ENCODE measurements around the gene ZCCHC8.

The ZCCHC8 gene

DNA sequence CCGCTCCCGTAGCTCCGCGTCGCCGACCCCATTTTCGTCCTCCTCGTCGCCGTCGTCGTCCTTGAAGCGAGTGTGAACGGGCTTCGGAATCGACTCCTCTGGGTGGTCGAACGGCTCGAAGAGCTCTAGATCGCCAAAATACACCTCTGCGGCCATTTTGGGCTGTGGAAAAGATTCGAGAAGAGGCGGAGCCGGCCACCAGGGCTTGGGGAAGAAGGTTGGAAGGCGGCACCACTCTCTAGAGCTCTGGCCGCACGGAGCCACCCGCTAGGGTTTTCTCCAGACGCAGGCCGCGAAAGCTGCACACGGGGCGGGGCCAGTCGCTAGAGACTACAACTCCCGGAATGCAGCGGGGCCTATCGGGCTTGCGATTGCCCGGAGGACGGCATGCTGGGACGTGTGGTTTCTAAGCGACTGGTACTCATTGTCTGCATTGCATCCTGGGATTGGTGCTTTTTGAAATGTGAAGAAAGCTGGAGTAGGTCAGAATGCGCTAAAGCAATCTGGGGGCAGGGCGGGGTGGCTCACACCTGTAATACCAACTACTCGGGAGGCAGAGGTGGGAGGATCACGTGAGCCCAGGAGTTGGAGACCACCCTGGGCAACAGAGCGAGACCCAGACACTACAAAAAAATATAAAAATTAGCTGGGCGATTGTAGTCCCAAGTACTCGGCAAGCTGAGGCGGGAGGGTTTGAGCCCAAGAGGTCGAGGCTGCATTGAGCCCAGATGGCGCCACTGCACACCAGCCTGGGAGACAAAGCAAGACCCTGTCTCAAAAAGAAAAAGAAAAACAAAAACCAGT, at the start of gene ZCCHC8:
Gene ZCCHC8, minus strand, starts transcription at position 248 of the 804 bp plus-strand sequence. Its CDS starts 92 bp downstream, at position 156.
- peak within 1 kb of the TSS; percentile 96 to 97 for H3K4me3 Mint-ChIP-seq
- H3K27me3 Mint-ChIP-seq = no peaks in the 10 kb centered on the region
- ATAC-seq (replicated peaks) (peak; percentile 92 to 94), DNase-seq (peak; percentile 96)
- no peaks in the 10 kb centered on the region for H3K9me3 Mint-ChIP-seq
- H3K36me3 Mint-ChIP-seq = peaks cover 11 to 21% of the 10 kb centered on the region in 2 donors
- H3K4me1 Mint-ChIP-seq = peaks cover 19 to 44% of the 10 kb centered on the region in 2 donors
- peak within 1 kb of the TSS; percentile 94 for H3K27ac Mint-ChIP-seq

DNA sequence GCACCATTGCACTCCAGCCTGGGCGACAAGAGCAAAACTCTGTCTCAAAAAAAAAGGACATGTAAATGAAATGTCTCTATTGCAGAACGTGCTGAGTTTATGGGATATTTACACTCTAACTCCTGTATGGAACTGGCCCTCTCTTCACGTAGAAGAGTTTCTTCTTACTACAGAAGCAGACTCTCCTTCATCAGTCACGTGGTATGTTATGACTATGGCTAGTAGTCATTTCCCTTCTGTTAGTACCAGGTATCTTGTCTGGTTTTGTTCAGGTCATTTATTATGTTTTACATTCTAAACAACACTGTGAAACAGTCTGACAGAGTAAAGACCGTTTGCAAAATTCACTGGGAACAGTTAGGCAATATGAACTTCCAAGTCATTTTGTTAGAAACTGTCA, 46.6 kb upstream of the ZCCHC8 start:
- no peaks in the 10 kb centered on the region for H3K9me3 Mint-ChIP-seq
- no peak overlapping the region for H3K4me3 Mint-ChIP-seq
- H3K27ac Mint-ChIP-seq = no peak overlapping the region
- H3K36me3 Mint-ChIP-seq = peaks cover 31 to 51% of the 10 kb centered on the region in 2 donors
- peak in 1 of 2 donors; percentile 48 for ATAC-seq (replicated peaks)
- no peak for DNase-seq
- no peaks in the 10 kb centered on the region for H3K27me3 Mint-ChIP-seq
- peaks cover 11 to 22% of the 10 kb centered on the region in 2 donors for H3K4me1 Mint-ChIP-seq

DNA sequence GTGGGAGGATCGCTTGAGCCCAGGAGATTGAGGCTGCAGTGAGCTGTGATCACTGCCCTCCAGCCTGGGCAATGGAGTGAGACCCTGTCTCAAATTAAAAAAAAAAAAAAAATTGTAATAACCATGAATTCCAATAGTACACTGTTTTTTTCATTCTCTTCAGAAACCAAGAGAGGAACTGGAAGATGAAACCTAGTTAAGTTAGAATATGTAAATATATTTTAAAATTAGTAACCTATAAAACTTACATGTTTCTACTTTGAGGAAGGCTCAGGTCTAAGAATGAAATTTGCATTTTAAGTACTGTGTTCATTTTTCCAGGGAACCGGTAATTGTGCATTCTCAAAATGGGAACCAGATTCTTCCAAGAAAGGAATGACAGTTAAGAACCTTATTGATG, 45.1 kb upstream of the ZCCHC8 start:
- Mint-ChIP-seq H3K9me3 (no peaks in the 10 kb centered on the region), H3K27ac (peak overlapping the region; percentile 5), H3K27me3 (no peaks in the 10 kb centered on the region), H3K4me3 (no peak overlapping the region), H3K4me1 (peaks cover 11 to 22% of the 10 kb centered on the region in 2 donors), H3K36me3 (peaks cover 30 to 49% of the 10 kb centered on the region in 2 donors)
- DNase-seq = no peak
- ATAC-seq (replicated peaks) = peak; percentile 82 to 88

DNA sequence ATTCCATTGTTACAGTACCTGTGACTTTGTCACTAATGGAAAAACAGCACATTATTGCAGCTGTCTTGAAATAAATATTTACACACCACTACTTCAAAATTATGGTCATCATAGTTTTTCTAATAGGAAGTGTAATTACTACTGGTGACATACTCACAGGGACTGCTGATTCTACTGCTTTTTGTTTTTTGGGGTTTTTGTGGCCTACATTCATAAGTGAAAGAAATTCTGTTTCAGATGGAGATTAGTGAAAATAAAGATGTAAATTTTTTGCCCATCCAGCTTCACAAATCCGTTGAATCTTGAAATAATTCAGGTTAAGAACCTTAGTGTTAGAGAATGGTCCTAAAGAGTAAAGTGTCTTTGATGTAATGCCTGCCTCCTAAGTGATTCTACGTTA, 43.8 kb upstream of the ZCCHC8 start:
- Mint-ChIP-seq H3K27me3 (no peaks in the 10 kb centered on the region), H3K4me3 (no peak overlapping the region), H3K9me3 (no peaks in the 10 kb centered on the region), H3K27ac (no peak overlapping the region), H3K36me3 (peaks cover 28 to 41% of the 10 kb centered on the region in 2 donors), H3K4me1 (peaks cover 11 to 22% of the 10 kb centered on the region in 2 donors)
- ATAC-seq (replicated peaks) (peak in 1 of 2 donors; percentile 38), DNase-seq (no peak)

DNA sequence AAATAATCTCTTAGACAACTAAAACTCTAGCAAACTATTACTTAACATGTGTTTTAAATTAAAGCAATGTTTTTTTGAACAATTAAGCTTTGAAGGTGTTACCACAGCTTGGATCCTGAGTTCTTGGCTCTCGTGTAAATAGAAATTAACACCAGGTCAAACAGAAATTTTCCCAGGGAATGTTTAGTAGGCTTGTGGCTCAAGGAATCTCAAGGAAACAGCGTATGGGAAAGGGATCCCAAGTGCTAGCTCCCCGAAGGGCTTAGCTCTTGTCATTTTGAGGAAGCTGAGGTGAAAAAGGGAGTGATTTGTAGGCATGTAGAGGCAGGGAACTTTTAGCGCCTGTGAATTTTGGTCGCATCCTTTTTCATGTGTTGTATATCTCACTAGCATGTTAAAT, 37.8 kb upstream of the ZCCHC8 start:
- H3K27ac Mint-ChIP-seq = no peak overlapping the region
- peaks cover 27 to 38% of the 10 kb centered on the region in 2 donors for H3K36me3 Mint-ChIP-seq
- H3K9me3 Mint-ChIP-seq = no peaks in the 10 kb centered on the region
- no peak for ATAC-seq (replicated peaks)
- peaks cover 0 to 2% of the 10 kb centered on the region in 2 donors for H3K4me1 Mint-ChIP-seq
- no peak for DNase-seq
- H3K4me3 Mint-ChIP-seq = no peak overlapping the region
- no peaks in the 10 kb centered on the region for H3K27me3 Mint-ChIP-seq

DNA sequence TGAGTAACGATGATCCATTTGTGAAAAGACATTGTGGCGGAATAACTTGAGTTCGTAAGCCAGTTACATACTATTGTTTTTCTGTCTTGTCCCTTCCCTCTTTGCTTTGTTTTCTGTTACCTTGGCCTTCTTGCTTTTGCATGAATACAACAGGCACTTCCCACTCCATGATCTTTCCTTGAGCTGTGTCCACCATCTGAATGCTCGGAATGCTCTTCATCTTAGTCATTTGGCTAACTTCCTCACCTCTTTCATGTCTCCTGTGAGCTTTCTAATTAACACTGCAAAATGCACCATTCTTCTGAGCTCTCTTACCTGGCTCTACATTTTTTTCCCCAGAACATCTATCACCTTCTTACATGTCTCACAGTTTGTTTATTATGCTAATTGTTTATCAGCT, 36.3 kb upstream of the ZCCHC8 start:
- Mint-ChIP-seq H3K9me3 (no peaks in the 10 kb centered on the region), H3K27me3 (no peaks in the 10 kb centered on the region), H3K4me3 (no peak overlapping the region), H3K36me3 (peaks cover 21 to 31% of the 10 kb centered on the region in 2 donors), H3K27ac (no peak overlapping the region), H3K4me1 (no peaks in the 10 kb centered on the region)
- ATAC-seq (replicated peaks) (no peak), DNase-seq (no peak)

DNA sequence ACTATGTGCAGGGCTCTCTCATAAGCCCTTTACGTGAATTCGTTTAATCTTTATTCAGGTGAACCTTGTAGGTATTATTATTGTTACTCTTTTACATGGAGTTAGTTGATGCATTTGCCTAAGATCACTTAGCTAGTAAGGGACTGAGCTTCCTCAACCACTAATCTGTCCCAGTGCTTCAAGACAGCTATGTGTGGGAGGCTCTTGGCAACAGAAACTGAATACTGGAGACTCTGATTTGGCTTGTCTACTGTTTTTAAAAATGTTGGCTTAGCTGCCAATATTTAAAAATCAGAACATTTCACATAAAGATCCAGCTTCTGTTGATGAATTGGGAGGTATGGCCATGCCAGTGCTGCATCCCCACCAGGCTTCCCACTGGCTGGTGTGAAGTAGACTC, 33.1 kb upstream of the ZCCHC8 start:
- Mint-ChIP-seq H3K27me3 (no peaks in the 10 kb centered on the region), H3K9me3 (no peaks in the 10 kb centered on the region), H3K4me1 (peaks cover 4 to 5% of the 10 kb centered on the region in 2 donors), H3K4me3 (no peak overlapping the region), H3K36me3 (peaks cover 15 to 28% of the 10 kb centered on the region in 2 donors), H3K27ac (no peak overlapping the region)
- DNase-seq (no peak), ATAC-seq (replicated peaks) (no peak)

DNA sequence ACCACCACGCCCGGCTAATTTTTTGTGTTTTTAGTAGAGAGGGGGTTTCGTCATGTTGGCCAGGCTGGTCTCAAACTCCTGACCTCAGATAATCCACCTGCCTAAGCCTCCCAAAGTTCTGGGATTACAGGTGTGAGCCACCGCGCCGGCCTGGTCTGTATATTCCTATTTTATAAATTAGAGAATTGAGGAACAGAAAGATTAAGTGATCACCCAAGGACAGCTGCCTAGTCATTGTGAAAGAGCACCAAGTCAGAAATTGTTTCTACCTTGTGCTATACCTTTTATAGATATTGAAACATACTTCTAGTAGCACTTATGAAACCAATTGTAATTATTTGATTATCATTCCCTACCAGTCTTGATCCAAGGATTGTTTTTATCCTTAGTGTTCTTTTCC, 28.3 kb upstream of the ZCCHC8 start:
- peaks cover 10 to 20% of the 10 kb centered on the region in 2 donors for H3K36me3 Mint-ChIP-seq
- peaks cover 12 to 16% of the 10 kb centered on the region in 2 donors for H3K4me1 Mint-ChIP-seq
- no peaks in the 10 kb centered on the region for H3K27me3 Mint-ChIP-seq
- peak; percentile 21 for DNase-seq
- peak overlapping the region; percentile 10 to 46 for H3K4me3 Mint-ChIP-seq
- no peaks in the 10 kb centered on the region for H3K9me3 Mint-ChIP-seq
- no peak overlapping the region for H3K27ac Mint-ChIP-seq
- ATAC-seq (replicated peaks) = peak in 1 of 2 donors; percentile 19

DNA sequence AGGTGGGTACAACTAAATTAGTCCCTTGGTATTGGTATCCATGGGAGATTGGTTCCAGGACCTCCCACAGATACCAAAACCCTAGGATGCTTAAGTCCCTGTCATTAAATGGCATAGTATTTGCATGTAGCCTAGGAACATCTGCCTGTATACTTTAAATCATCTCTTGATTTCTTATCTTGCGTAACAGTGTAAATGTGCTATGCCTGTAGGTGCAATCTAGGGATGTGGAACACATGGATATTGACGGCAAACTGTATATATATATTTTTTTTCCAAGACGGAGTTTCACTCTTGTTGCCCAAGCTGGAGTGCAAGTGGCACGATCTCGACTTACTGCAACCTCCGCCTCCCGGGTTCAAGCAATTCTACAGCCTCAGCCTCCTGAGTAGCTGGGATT, 27.9 kb upstream of the ZCCHC8 start:
- H3K4me1 Mint-ChIP-seq = peaks cover 12 to 20% of the 10 kb centered on the region in 2 donors
- DNase-seq = no peak
- peaks cover 6 to 21% of the 10 kb centered on the region in 2 donors for H3K36me3 Mint-ChIP-seq
- peak overlapping the region; percentile 10 to 46 for H3K4me3 Mint-ChIP-seq
- H3K27me3 Mint-ChIP-seq = no peaks in the 10 kb centered on the region
- no peak overlapping the region for H3K27ac Mint-ChIP-seq
- ATAC-seq (replicated peaks) = no peak
- H3K9me3 Mint-ChIP-seq = no peaks in the 10 kb centered on the region

DNA sequence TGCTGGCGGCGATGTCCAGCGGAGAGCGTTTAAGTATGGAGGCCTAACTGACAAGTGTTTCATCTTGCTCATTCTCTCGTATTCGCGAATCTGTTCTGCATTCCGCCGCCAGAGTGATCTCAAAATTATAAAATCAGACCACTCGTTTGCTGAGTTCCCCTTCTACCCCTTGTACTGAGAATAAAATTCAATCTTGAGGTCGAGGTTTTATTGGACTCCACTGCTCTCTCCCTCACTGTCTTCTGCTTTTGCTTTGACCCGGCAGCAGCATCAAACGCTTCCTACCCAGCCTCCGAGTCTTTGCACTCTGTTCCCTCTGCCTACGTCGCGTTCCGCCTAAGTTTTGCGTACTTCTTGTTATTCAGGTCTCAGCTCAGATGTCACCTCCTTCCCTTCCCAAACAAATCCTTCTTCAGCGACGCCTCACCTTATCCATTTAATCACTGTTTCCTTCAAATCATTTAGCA, 26.8 kb upstream of the ZCCHC8 start:
- no peaks in the 10 kb centered on the region for H3K27me3 Mint-ChIP-seq
- peaks cover 16 to 26% of the 10 kb centered on the region in 2 donors for H3K4me1 Mint-ChIP-seq
- no peak overlapping the region for H3K4me3 Mint-ChIP-seq
- ATAC-seq (replicated peaks) (no peak), DNase-seq (no peak)
- no peak overlapping the region for H3K27ac Mint-ChIP-seq
- H3K36me3 Mint-ChIP-seq = peaks cover 9 to 22% of the 10 kb centered on the region in 2 donors
- no peaks in the 10 kb centered on the region for H3K9me3 Mint-ChIP-seq

DNA sequence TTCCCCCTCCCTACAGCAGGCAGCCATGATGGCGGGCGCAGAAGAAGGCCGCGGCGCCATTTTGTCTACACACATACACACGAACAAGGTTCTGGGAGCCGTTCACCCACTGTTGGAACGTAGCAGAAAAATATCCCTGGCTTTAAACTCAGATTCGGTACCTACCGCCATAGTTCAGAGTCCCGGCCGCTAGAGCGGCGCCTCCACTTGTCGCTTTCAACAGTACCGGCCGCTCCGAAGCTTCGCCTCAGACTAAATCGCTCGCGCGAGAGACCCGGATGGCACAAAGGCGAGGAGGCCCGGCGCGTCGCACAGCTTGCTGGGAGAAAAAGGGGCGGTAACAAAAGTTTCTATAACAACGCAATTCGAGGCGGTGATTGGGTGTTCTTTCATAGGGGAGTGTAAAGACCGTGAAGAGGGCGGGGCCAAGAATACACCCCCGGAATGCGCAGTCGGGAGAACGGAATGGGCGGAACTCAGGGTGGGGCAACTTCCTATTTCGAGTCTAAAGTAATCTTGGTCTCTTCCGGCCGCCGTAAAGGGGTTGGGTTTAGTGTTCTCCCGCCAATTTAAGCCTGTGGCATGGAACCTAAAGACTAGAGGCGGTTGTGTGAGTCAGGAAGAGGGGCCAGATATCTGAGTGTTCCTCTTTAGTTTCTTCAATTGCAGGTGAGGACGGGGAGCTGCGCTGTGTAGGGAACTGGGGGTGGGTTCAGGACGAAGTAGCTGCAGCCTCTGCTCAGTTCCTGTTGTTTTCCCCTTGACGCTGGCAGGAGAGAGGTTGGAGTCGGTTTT, 26.1 kb upstream of the ZCCHC8 start, which contains the start of the genes KNTC1 and RSRC2:
Gene KNTC1, plus strand, starts transcription at position 567 of the 795 bp plus-strand sequence. CDS start 2,815 bp downstream, outside the sequence.
Gene RSRC2, minus strand, starts transcription at position 254 of the 795 bp plus-strand sequence. Its CDS starts 83 bp downstream, at position 171.
- Mint-ChIP-seq H3K27me3 (no peaks in the 10 kb centered on the region), H3K9me3 (no peaks in the 10 kb centered on the region), H3K36me3 (peaks cover 9 to 25% of the 10 kb centered on the region in 2 donors), H3K27ac (no peak within 1 kb of the TSS), H3K4me3 (no peak within 1 kb of the TSS), H3K4me1 (peaks cover 16 to 26% of the 10 kb centered on the region in 2 donors)
- DNase-seq (peak; percentile 98), ATAC-seq (replicated peaks) (peak; percentile 88 to 92)

DNA sequence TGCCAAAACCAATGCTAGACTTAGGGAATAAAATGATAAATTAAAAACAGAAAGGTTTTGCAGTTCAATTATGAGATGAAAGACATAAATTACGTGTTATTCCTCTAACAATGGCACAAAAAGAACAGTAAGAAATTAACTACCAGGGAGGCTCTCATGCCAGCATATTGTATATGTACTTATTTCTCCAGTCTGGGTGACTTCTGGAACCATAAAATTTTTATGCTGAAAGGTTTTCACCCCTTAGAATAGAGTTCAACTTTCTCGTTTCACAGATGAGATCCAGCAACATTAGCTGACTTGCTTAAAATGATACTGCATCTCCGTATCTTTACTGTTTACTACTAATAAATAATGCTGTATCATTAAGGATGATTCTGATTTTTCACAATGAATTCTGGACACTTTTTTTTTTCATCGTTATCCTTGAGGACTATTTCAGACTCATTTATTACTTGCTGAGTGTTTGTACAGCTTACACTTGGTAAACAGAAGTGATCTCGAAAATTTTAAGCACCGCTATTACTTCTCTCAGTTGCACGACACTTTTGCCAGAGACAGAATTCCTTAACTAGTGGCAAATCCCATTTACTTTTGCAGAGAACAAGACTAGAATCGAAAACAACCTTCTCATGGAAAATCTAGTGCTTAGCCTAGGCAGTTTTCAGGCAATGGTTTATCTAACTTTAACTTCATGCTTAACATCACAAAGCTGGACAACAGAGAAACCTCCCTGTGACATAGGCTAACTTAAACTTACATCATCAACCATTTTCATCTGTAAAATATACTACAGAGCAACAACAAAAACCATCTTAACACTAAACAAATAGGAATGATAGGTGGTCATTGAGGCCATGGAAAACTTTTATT, 23.4 kb upstream of the ZCCHC8 start:
- Mint-ChIP-seq H3K9me3 (no peaks in the 10 kb centered on the region), H3K27ac (peak overlapping the region; percentile 65), H3K4me1 (peaks cover 15 to 25% of the 10 kb centered on the region in 2 donors), H3K27me3 (no peaks in the 10 kb centered on the region), H3K4me3 (peak overlapping the region in 1 of 2 donors; percentile 64), H3K36me3 (peaks cover 18 to 37% of the 10 kb centered on the region in 2 donors)
- ATAC-seq (replicated peaks) = no peak
- DNase-seq = no peak

DNA sequence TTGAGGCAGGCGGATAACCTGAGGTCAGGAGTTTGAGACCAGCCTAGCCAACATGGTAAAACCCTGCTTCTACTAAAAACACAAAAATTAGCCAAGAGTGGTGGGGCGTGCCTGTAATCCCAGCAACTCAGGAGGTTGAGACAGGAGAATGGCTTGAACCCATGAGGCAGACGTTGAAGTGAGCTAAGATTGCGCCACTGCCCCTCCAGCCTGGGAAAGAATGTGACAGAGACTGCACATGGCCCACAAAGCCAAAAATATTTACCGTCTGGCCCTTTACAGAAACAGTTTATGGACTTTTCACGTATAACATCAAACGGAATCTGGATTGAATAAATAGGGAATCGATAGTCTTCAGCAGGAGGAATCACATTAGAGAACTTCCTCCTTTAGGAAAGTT, 22.5 kb upstream of the ZCCHC8 start:
- no peak for ATAC-seq (replicated peaks)
- Mint-ChIP-seq H3K36me3 (peaks cover 24 to 44% of the 10 kb centered on the region in 2 donors), H3K27me3 (no peaks in the 10 kb centered on the region), H3K4me3 (peak overlapping the region in 1 of 2 donors; percentile 60), H3K27ac (peak overlapping the region; percentile 33), H3K4me1 (peaks cover 15 to 25% of the 10 kb centered on the region in 2 donors), H3K9me3 (no peaks in the 10 kb centered on the region)
- no peak for DNase-seq
